Measurements from ENCODE around the gene FABP3. TPM values are rescaled to one million over a fixed set of nuclear protein-coding genes. Genes with fewer than 3 reads are reported as not detected.
A peak's percentile ranks its signal among the peaks of the same experiment; 100 is the strongest.

Gene FABP3
- total and polyA plus RNA-seq, 2 experiments from 2014 or later, result 250 to 595 TPM

- Histone ChIP-seq H3K4me1 (ENCODE audit: low read depth) (no peaks in the 10 kb centered on the region), H3K27me3 (peaks cover 34% of the 10 kb centered on the region), H3K4me3 (no peak overlapping the region), H3K36me3 (no peaks in the 10 kb centered on the region), H3K27ac (no peak overlapping the region), H3K9me3 (ENCODE audit: low read depth) (no peaks in the 10 kb centered on the region)
- no peak for TF ChIP-seq CTCF (IDR thresholded peaks at IDR 0.05; ENCODE audit: low read depth, low read length)
- no peak for DNase-seq (ENCODE audit: low read depth in 1 of 2, low spot score in 1 of 2)
These were observed 39.3 kb upstream of the FABP3 start for GRCh38 chr1:31412205-31412604.

GRCh38 chr1:31410871-31411270 is 38.0 kb upstream of the FABP3 start:
- DNase-seq (ENCODE audit: low read depth in 1 of 2, low spot score in 1 of 2), result peak in 1 of 2 donors; percentile 62
- Histone ChIP-seq H3K4me1 (ENCODE audit: low read depth) (no peaks in the 10 kb centered on the region), H3K27ac (no peak overlapping the region), H3K9me3 (ENCODE audit: low read depth) (no peaks in the 10 kb centered on the region), H3K36me3 (no peaks in the 10 kb centered on the region), H3K27me3 (peaks cover 34% of the 10 kb centered on the region), H3K4me3 (no peak overlapping the region)
- no peak for TF ChIP-seq CTCF (IDR thresholded peaks at IDR 0.05; ENCODE audit: low read depth, low read length)

- Histone ChIP-seq H3K9me3 (ENCODE audit: low read depth) (no peaks in the 10 kb centered on the region), H3K27me3 (peaks cover 34% of the 10 kb centered on the region), H3K4me3 (no peak overlapping the region), H3K4me1 (ENCODE audit: low read depth) (no peaks in the 10 kb centered on the region), H3K27ac (no peak overlapping the region), H3K36me3 (no peaks in the 10 kb centered on the region)
- TF ChIP-seq CTCF (IDR thresholded peaks at IDR 0.05; ENCODE audit: low read depth, low read length), result no peak
- DNase-seq (ENCODE audit: low read depth in 1 of 2, low spot score in 1 of 2), result peak in 1 of 2 donors; percentile 25
These were observed 37.3 kb upstream of the FABP3 start for GRCh38 chr1:31409946-31410858.

- Histone ChIP-seq H3K9me3 (ENCODE audit: low read depth) (no peaks in the 10 kb centered on the region), H3K27ac (no peak overlapping the region), H3K27me3 (peaks cover 31% of the 10 kb centered on the region), H3K36me3 (no peaks in the 10 kb centered on the region), H3K4me1 (ENCODE audit: low read depth) (no peaks in the 10 kb centered on the region), H3K4me3 (no peak overlapping the region)
- no peak for DNase-seq (ENCODE audit: low read depth in 1 of 2, low spot score in 1 of 2)
- no peak for TF ChIP-seq CTCF (IDR thresholded peaks at IDR 0.05; ENCODE audit: low read depth, low read length)
These were observed 36.0 kb upstream of the FABP3 start for GRCh38 chr1:31408788-31409318.

- H3K36me3 ChIP-seq, result no peaks in the 10 kb centered on the region
- H3K9me3 ChIP-seq (ENCODE audit: low read depth), result no peaks in the 10 kb centered on the region
- TF ChIP-seq CTCF (IDR thresholded peaks at IDR 0.05; ENCODE audit: low read depth, low read length), result no peak
- H3K4me3 ChIP-seq, result no peak overlapping the region
- H3K27ac ChIP-seq, result no peak overlapping the region
- DNase-seq (ENCODE audit: low read depth in 1 of 2, low spot score in 1 of 2), result peak in 1 of 2 donors; percentile 21
- peaks cover 17% of the 10 kb centered on the region for H3K27me3 ChIP-seq
- H3K4me1 ChIP-seq (ENCODE audit: low read depth), result no peaks in the 10 kb centered on the region
These were observed 34.3 kb upstream of the FABP3 start for GRCh38 chr1:31407029-31407626.

Measured in cardiac muscle cell (in vitro differentiated cells and primary cell).